IMR-90 (cell line): Measurements from ENCODE around the gene MLKL. TPM values are rescaled to one million over a fixed set of nuclear protein-coding genes. Genes with fewer than 3 reads are reported as not detected.

Experiments used
- ATAC-seq: fragments of 200-7000 bp; cut with Tn5 transposase; 2 replicates; pipeline ENCODE4 v1.9.1; 2020; ENCODE audit warnings: low read depth, mild to moderate bottlenecking, moderate library complexity
- BruUV-seq: library from RNA; stranded (reverse); fragments of 400-500 nt; replicated peaks from 2 replicates; lab custom pipeline; 2021; lab: Mats Ljungman, UMichigan
- CTCF ChIA-PET: fragments of 300-600 bp; formaldehyde crosslinking; extraction: SDS; loops from one replicate; lab custom pipeline; 2021; ENCODE audit warnings: antibody characterized with exemption; lab: Yijun Ruan, JAX
- POLR2A ChIA-PET: fragments of 300-600 bp; sonication (Branson Sonifier 250); formaldehyde crosslinking; loops from one replicate; lab custom pipeline; 2022; ENCODE audit warnings: antibody characterized with exemption; ENCODE audit not compliant: unreplicated experiment; lab: Charles Lee
- DNase-seq: peaks from one replicate; pipeline ENCODE4 v3.0.0; 2013
- H2AFZ ChIP-seq: replicated peaks from 2 replicates; pipeline ENCODE3; 2013; ENCODE audit warnings: low read length, mild to moderate bottlenecking; ENCODE audit not compliant: poor library complexity
- H2AK5ac ChIP-seq: 2 replicates; pipeline ENCODE4 v1.6.1; 2013; ENCODE audit warnings: low read depth, low read length, inconsistent platforms
- H2AK9ac ChIP-seq: replicated peaks from 2 replicates; pipeline ENCODE3; 2013; ENCODE audit warnings: mild to moderate bottlenecking, low read depth, low read length, moderate library complexity; ENCODE audit not compliant: poor library complexity
- H2BK120ac ChIP-seq: 2 replicates; pipeline ENCODE4 v1.6.1; 2013; ENCODE audit warnings: low read depth, low read length, inconsistent platforms
- H2BK15ac ChIP-seq: 3 replicates; pipeline ENCODE4 v1.6.1; 2013; ENCODE audit warnings: low read depth, low read length, inconsistent platforms
- H2BK20ac ChIP-seq: 2 replicates; pipeline ENCODE4 v1.6.1; 2013; ENCODE audit warnings: low read depth, mild to moderate bottlenecking, inconsistent platforms, low read length, moderate library complexity
- H2BK5ac ChIP-seq: 2 replicates; pipeline ENCODE4 v1.6.1; 2013; ENCODE audit warnings: mild to moderate bottlenecking, low read depth, low read length, inconsistent platforms; ENCODE audit not compliant: poor library complexity, severe bottlenecking
- H3K14ac ChIP-seq: replicated peaks from 2 replicates; pipeline ENCODE4 v1.6.1; 2013; ENCODE audit warnings: low read depth, low read length, inconsistent platforms
- H3K18ac ChIP-seq: 2 replicates; pipeline ENCODE4 v1.6.1; 2013; ENCODE audit warnings: low read depth, low read length, control low read depth
- H3K23ac ChIP-seq: 2 replicates; pipeline ENCODE4 v1.6.1; 2013; ENCODE audit warnings: low read depth, low read length, inconsistent platforms
- H3K27ac ChIP-seq: 2 replicates; pipeline ENCODE4 v1.5.1; 2013; ENCODE audit warnings: mild to moderate bottlenecking, control low read depth, low read length; ENCODE audit not compliant: insufficient read depth
- H3K27me3 ChIP-seq: 2 replicates; pipeline ENCODE4 v1.6.1; 2013; ENCODE audit warnings: low read length; ENCODE audit not compliant: control insufficient read depth, insufficient read depth
- H3K36me3 ChIP-seq: 2 replicates; pipeline ENCODE4 v1.6.1; 2013; ENCODE audit warnings: low read length, mixed read lengths; ENCODE audit not compliant: control insufficient read depth, insufficient read depth
- H3K4ac ChIP-seq: 2 replicates; pipeline ENCODE4 v1.6.1; 2013; ENCODE audit warnings: low read depth, low read length, inconsistent platforms
- H3K4me1 ChIP-seq: 2 replicates; pipeline ENCODE4 v1.6.1; 2013; ENCODE audit warnings: low read length, mixed read lengths; ENCODE audit not compliant: control insufficient read depth, insufficient read depth
- H3K4me2 ChIP-seq: 2 replicates; pipeline ENCODE4 v1.6.1; 2013; ENCODE audit warnings: low read depth, mild to moderate bottlenecking, control low read depth, low read length, moderate library complexity
- H3K4me3 ChIP-seq: 2 replicates; pipeline ENCODE4 v1.5.1; 2013; ENCODE audit warnings: low read depth, mild to moderate bottlenecking, control low read depth, low read length, moderate library complexity; ENCODE audit not compliant: insufficient read depth
- H3K56ac ChIP-seq: 2 replicates; pipeline ENCODE4 v1.6.1; 2013; ENCODE audit warnings: low read length, inconsistent platforms; ENCODE audit not compliant: insufficient read depth; ENCODE audit errors: extremely low read depth
- H3K79me1 ChIP-seq, 2 experiments: 2 replicates each; pipeline ENCODE4 v1.6.1; 2013; ENCODE audit warnings: low read length in 2 of 2, inconsistent platforms in 1 of 2, low read depth in 1 of 2
- H3K9ac ChIP-seq: 2 replicates; pipeline ENCODE4 v1.6.1; 2013; ENCODE audit warnings: low read depth, low read length, control low read depth
- H3K9me1 ChIP-seq: 2 replicates; pipeline ENCODE4 v1.6.1; 2013; ENCODE audit warnings: low read length, inconsistent platforms; ENCODE audit not compliant: insufficient read depth
- H3K9me3 ChIP-seq: 2 replicates; pipeline ENCODE4 v1.6.1; 2013; ENCODE audit warnings: low read length; ENCODE audit not compliant: control insufficient read depth, insufficient read depth
- H4K20me1 ChIP-seq: 2 replicates; pipeline ENCODE4 v1.6.1; 2013; ENCODE audit warnings: low read length, inconsistent platforms; ENCODE audit not compliant: insufficient read depth
- H4K5ac ChIP-seq: 2 replicates; pipeline ENCODE4 v1.6.1; 2013; ENCODE audit warnings: mild to moderate bottlenecking, low read depth, low read length, control low read depth
- H4K8ac ChIP-seq, 2 experiments: 2 replicates each; pipeline ENCODE4 v1.6.1; 2013; ENCODE audit warnings: low read depth in 2 of 2, low read length in 2 of 2, control low read depth in 1 of 2, inconsistent platforms in 1 of 2
- H4K91ac ChIP-seq: 2 replicates; pipeline ENCODE4 v1.6.1; 2013; ENCODE audit warnings: low read depth, low read length, inconsistent platforms; ENCODE audit not compliant: insufficient read depth
- CEBPB ChIP-seq: IDR thresholded peaks from 2 replicates; pipeline ENCODE4 v1.6.1; 2012; ENCODE audit warnings: low read depth, low read length, improper control_type of control experiment
- CHD1 ChIP-seq: IDR thresholded peaks from 2 replicates; pipeline ENCODE4 v1.6.1; 2012; ENCODE audit warnings: low read depth, low read length, improper control_type of control experiment
- ELK1 ChIP-seq: fragments of 150-350 bp; IDR thresholded peaks from 2 replicates; pipeline ENCODE4 v1.6.1; 2016; ENCODE audit warnings: low read depth, mild to moderate bottlenecking, low read length, moderate library complexity, borderline replicate concordance
- MAFK ChIP-seq: IDR thresholded peaks from 2 replicates; pipeline ENCODE4 v1.6.1; 2012; ENCODE audit warnings: low read depth, low read length, improper control_type of control experiment
- POLR2A ChIP-seq: IDR thresholded peaks from 2 replicates; pipeline ENCODE4 v1.6.1; 2012; ENCODE audit warnings: mild to moderate bottlenecking, low read depth, low read length
- RAD21 ChIP-seq: IDR thresholded peaks from 2 replicates; pipeline ENCODE4 v1.6.1; 2012; ENCODE audit warnings: low read length, improper control_type of control experiment
- RCOR1 ChIP-seq: IDR thresholded peaks from 2 replicates; pipeline ENCODE4 v1.6.1; 2012; ENCODE audit warnings: mild to moderate bottlenecking, low read length, improper control_type of control experiment; ENCODE audit not compliant: insufficient replicate concordance
- WGBS, 2 experiments: methylation state at CpG; one replicate each; pipeline versions ENCODE4 v1.1.5 to v1.1.7; 2013; ENCODE audit warnings: missing lambda C conversion rate in 2 of 2; ENCODE audit not compliant: insufficient read length in 1 of 2; ENCODE audit errors: extremely low coverage in 2 of 2; 5-methylcytosine and 5-hydroxymethylcytosine counted together
- dilution Hi-C: fragments of 300-500 bp; cut with HindIII; formaldehyde crosslinking; loops from one replicate; pipeline ENCODE4 v1.14.3; 2018; ENCODE audit warnings: low sequenced_read_pairs; ENCODE audit not compliant: unreplicated experiment
- in situ Hi-C: fragments of 300-500 bp; cut with MboI; formaldehyde crosslinking; loops from 3 replicates; pipeline ENCODE4 v1.14.3; 2019; ENCODE audit warnings: low sequenced_read_pairs, inconsistent platforms, mixed read lengths
- intact Hi-C: fragments of 100-400 bp; cut with micrococcal nuclease; formaldehyde crosslinking; loops from 2 replicates; pipeline ENCODE4 v1.10.0; 2022
- polyA plus RNA-seq, 3 experiments: library from polyadenylated mRNA; depleted of rRNA; stranded (reverse); fragments of >200 nt; gene quantifications; 2 replicates each; pipeline ENCODE4 v1.2.3, GENCODE V29; 2012; ENCODE audit warnings: low replicate concordance in 1 of 3
- total RNA-seq: library from RNA; depleted of rRNA; stranded (reverse); fragments of >200 nt; gene quantifications from 2 replicates; pipeline ENCODE4 v1.2.3, GENCODE V29; 2012
- TF ChIP-seq, protein P1 (sequence below): fragments of 150-350 bp; IDR thresholded peaks from 2 replicates; pipeline ENCODE4 v1.6.1; 2017; ENCODE audit warnings: mild to moderate bottlenecking, antibody characterized with exemption, low read length, low read depth

Gene MLKL
- total and polyA plus RNA-seq, 2 of the 4 experiments (the other 2 are of a cell fraction) = 3.6 to 4.5 TPM

DNA sequence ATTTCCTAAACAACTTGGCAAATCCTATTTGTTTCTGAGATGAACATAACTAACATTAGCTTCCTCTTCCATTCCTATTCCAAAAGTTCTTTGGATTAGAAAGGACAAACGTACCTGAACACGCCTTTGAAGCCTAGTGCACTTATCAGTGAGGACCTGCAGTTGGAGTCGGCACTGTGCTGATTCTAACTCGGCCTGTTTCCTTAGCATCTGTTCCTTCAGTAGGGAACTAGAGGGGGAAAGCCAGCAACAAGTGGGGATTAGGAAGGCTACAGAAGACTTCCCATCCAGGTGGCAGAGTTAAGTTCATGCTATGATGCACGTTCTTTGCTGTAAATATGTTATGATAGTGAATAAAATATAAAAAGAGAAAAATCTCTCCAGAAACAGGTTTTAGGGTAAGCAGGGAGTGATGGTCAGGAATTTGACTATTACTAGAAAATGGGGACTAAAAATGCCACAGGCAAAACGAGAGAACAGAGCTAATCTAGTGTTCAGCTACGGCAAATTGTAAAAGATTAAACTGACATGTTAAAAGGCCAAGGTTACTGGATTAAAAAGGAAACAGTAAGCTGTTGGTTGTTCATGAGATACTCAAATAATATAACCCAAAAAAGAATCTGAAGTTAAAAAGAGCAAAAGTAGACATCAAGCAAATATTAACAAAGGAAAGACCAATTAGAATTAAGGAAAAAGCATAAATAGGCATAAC lies 62.8 kb downstream of the MLKL start:
- TF ChIP-seq POLR2A = no peak
- no peak for TF ChIP-seq CEBPB
- no peak for TF ChIP-seq RCOR1
- TF ChIP-seq CHD1 = no peak
- no peak for TF ChIP-seq ELK1
- TF ChIP-seq MAFK = no peak
- TF ChIP-seq RAD21 = no peak
- TF ChIP-seq, protein P1, sequence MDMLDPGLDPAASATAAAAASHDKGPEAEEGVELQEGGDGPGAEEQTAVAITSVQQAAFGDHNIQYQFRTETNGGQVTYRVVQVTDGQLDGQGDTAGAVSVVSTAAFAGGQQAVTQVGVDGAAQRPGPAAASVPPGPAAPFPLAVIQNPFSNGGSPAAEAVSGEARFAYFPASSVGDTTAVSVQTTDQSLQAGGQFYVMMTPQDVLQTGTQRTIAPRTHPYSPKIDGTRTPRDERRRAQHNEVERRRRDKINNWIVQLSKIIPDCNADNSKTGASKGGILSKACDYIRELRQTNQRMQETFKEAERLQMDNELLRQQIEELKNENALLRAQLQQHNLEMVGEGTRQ = no peak
- H2AFZ ChIP-seq = no peak overlapping the region
- intact Hi-C loops = no loop called here
- H3K4me3 ChIP-seq = no peak overlapping the region
- no peak overlapping the region for H3K27ac ChIP-seq
- no peak overlapping the region for H4K91ac ChIP-seq
- H3K9me3 ChIP-seq = no peaks in the 10 kb centered on the region
- BruUV-seq = no TSS peak
- no peak overlapping the region for H3K14ac ChIP-seq
- CTCF ChIA-PET = interaction anchor here (1.7 kb wide), 1 partner anchor 14 kb away, joined by 6 read pairs; no protein-coding TSS in a partner anchor
- H3K56ac ChIP-seq = no peak overlapping the region
- no peak for DNase-seq
- no peak overlapping the region for H3K18ac ChIP-seq
- no peak overlapping the region for H4K8ac ChIP-seq
- no peak overlapping the region for H2BK15ac ChIP-seq
- WGBS, 2 experiments = no CpG with 5 or more reads among the region's 7 CpGs
- H2AK5ac ChIP-seq = no peak overlapping the region
- no peaks in the 10 kb centered on the region for H3K9me1 ChIP-seq
- no peak overlapping the region for H2BK120ac ChIP-seq
- H2AK9ac ChIP-seq = no peak overlapping the region
- no peak overlapping the region for H3K9ac ChIP-seq
- H4K5ac ChIP-seq = no peak overlapping the region
- H3K4me1 ChIP-seq = no peaks in the 10 kb centered on the region
- H3K79me1 ChIP-seq = peaks cover 0 to 13% of the 10 kb centered on the region in 2 experiments; a peak in 2 of 4 replicates
- H3K23ac ChIP-seq = no peak overlapping the region
- no peak overlapping the region for H3K4me2 ChIP-seq
- H3K27me3 ChIP-seq = no peaks in the 10 kb centered on the region
- H3K36me3 ChIP-seq = peaks cover 25% of the 10 kb centered on the region
- dilution Hi-C loops = no loop called here
- POLR2A ChIA-PET = no interaction called here
- H2BK20ac ChIP-seq = no peak overlapping the region
- H2BK5ac ChIP-seq = no peak overlapping the region
- in situ Hi-C loops = no loop called here
- ATAC-seq = no peak
- H3K4ac ChIP-seq = no peak overlapping the region
- no peaks in the 10 kb centered on the region for H4K20me1 ChIP-seq
